Upper lobe of left lung (tissue), 6 donors: ENCODE measurements around the gene PLK3. TPM values are rescaled to one million over a fixed set of nuclear protein-coding genes. Genes with fewer than 3 reads are reported as not detected.

Source experiments
- ATAC-seq, 2 donors: fragments of 200-7000 bp; cut with Tn5 transposase; one replicate each; pipeline ENCODE4 v1.9.1; 2022; ENCODE audit warnings: mild to moderate bottlenecking in 2 of 2, moderate library complexity in 2 of 2; ENCODE audit not compliant: low FRiP score in 2 of 2
- DNase-seq, 2 donors: peaks; one replicate each; pipeline ENCODE4 v3.0.0-alpha.2; 2019 to 2020
- H3K27ac ChIP-seq, 4 donors: fragments of 200-600 bp; sonication (generic); one replicate each; pipeline ENCODE4 v1.5.1; 2016 to 2019
- H3K27me3 ChIP-seq, 4 donors: fragments of 200-600 bp; sonication (generic); one replicate each; pipeline ENCODE4 v1.5.1; 2017 to 2019
- H3K36me3 ChIP-seq, 4 donors: fragments of 200-600 bp; sonication (generic); one replicate each; pipeline ENCODE4 v1.5.1; 2016 to 2019
- H3K4me1 ChIP-seq, 4 donors: fragments of 200-600 bp; sonication (generic); one replicate each; pipeline ENCODE4 v1.5.1; 2018 to 2019
- H3K4me3 ChIP-seq, 4 donors: fragments of 200-600 bp; sonication (generic); one replicate each; pipeline ENCODE4 v1.5.1; 2017 to 2019; ENCODE audit warnings: mild to moderate bottlenecking in 2 of 4, moderate library complexity in 1 of 4
- H3K9me3 ChIP-seq, 4 donors: fragments of 200-600 bp; sonication (generic); one replicate each; pipeline ENCODE4 v1.5.1; 2018 to 2019
- EP300 ChIP-seq, 4 donors: sonication (generic); formaldehyde crosslinking; IDR thresholded peaks; one replicate each; pipeline ENCODE4 v1.5.1; 2017; ENCODE audit warnings: antibody characterized with exemption in 4 of 4, control low read depth in 2 of 4
- POLR2A ChIP-seq, 4 donors: fragments of 450-650 bp; IDR thresholded peaks; one replicate each; pipeline ENCODE4 v1.5.1; 2016 to 2017; ENCODE audit warnings: antibody characterized with exemption in 4 of 4, mild to moderate bottlenecking in 2 of 4
- POLR2AphosphoS5 ChIP-seq, 2 donors: sonication (generic); formaldehyde crosslinking; IDR thresholded peaks; one replicate each; pipeline ENCODE4 v1.5.1; 2017; ENCODE audit warnings: antibody characterized with exemption in 2 of 2
- WGBS, 2 donors: methylation state at CpG; one replicate each; pipeline ENCODE4 v1.1.5; 2017 to 2018; 5-methylcytosine and 5-hydroxymethylcytosine counted together
- total RNA-seq, 6 donors: library from RNA; depleted of rRNA in 4 of 6; stranded (reverse); fragments of >200 nt in 4 of 6; gene quantifications; one replicate each; pipeline versions ENCODE4 v1.1.0 to v1.2.1, GENCODE V29; 2016 to 2021
- TF ChIP-seq, protein P1 (sequence below), 6 experiments: fragments of 450-650 bp in 4 of 6; fragments of 200-600 bp in 2 of 6; sonication (generic) in 2 of 6; IDR thresholded peaks; one replicate each; pipeline ENCODE4 v1.5.1; 2016 to 2019; ENCODE audit warnings: antibody characterized with exemption in 6 of 6
- donor health status: DM: no; HTN: no; CAD: no; lungs with moderate emphysema.
- donor health status: DM: no; HTN: yes; CAD: no; lungs with severe emphysema.

Gene PLK3
- total RNA-seq, 6 donors from 2014 or later: 24.9 to 72.4 (median 49.6) TPM

DNA sequence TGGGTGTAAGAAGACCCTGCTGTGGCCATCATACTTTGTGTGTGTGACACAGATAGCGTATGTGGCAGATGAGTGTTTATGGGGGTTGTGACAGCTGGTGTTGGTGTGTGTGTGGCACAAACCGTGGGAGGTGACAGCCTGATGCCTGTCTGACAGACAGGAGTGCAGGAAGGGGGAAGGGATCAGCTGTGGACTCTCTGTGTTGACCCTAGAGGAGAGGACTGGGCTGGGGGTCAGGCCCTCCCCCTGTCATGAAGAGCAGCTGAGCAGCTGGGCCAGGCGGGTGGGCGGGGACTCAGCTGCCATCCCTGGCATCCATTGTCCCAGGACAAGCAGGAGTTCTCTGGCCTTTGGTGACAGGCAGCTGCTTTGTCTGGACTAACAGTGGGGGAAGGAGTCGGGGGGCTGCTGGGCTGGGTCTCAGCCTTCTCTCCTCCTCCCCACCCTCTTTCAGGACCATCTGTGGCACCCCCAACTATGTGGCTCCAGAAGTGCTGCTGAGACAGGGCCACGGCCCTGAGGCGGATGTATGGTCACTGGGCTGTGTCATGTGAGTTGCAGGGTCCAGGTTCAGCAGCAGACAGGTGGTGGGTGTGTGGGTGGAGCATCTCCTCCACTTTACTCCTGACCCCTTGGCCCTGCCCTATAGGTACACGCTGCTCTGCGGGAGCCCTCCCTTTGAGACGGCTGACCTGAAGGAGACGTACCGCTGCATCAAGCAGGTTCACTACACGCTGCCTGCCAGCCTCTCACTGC is 2.3 kb downstream of the PLK3 start:
- H3K9me3 ChIP-seq: no peaks in the 10 kb centered on the region
- H3K4me3 ChIP-seq: peak overlapping the region in 3 of 4 donors; percentile 90 to 97 (median 93)
- DNase-seq (no peak), ATAC-seq (no peak)
- no peaks in the 10 kb centered on the region for H3K27me3 ChIP-seq
- peaks cover 17 to 49% (median 42%) of the 10 kb centered on the region in 4 donors for H3K36me3 ChIP-seq
- 64 to 73% methylated on average over 2 to 12 of the region's 13 CpGs for WGBS, 2 donors
- TF ChIP-seq POLR2AphosphoS5 (IDR thresholded peaks at IDR 0.05): no peak
- TF ChIP-seq EP300 (IDR thresholded peaks at IDR 0.05): no peak
- TF ChIP-seq, protein P1, sequence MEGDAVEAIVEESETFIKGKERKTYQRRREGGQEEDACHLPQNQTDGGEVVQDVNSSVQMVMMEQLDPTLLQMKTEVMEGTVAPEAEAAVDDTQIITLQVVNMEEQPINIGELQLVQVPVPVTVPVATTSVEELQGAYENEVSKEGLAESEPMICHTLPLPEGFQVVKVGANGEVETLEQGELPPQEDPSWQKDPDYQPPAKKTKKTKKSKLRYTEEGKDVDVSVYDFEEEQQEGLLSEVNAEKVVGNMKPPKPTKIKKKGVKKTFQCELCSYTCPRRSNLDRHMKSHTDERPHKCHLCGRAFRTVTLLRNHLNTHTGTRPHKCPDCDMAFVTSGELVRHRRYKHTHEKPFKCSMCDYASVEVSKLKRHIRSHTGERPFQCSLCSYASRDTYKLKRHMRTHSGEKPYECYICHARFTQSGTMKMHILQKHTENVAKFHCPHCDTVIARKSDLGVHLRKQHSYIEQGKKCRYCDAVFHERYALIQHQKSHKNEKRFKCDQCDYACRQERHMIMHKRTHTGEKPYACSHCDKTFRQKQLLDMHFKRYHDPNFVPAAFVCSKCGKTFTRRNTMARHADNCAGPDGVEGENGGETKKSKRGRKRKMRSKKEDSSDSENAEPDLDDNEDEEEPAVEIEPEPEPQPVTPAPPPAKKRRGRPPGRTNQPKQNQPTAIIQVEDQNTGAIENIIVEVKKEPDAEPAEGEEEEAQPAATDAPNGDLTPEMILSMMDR (IDR thresholded peaks at IDR 0.05): no peak
- no peak for TF ChIP-seq POLR2A (IDR thresholded peaks at IDR 0.05)
- H3K4me1 ChIP-seq: peaks cover 44 to 72% (median 60%) of the 10 kb centered on the region in 4 donors
- peak overlapping the region; percentile 59 to 99 (median 86) for H3K27ac ChIP-seq

DNA sequence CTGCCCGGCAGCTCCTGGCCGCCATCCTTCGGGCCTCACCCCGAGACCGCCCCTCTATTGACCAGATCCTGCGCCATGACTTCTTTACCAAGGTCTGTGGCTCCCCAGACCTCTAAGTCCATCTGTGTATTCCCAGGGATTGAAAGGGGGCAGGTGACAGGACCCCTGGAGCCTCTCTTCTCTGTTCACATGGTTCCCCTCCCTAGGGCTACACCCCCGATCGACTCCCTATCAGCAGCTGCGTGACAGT is 2.8 kb downstream of the PLK3 start:
- Histone ChIP-seq H3K27ac (peak overlapping the region; percentile 59 to 99 (median 86)), H3K36me3 (peaks cover 17 to 49% (median 42%) of the 10 kb centered on the region in 4 donors), H3K4me1 (peaks cover 49 to 77% (median 63%) of the 10 kb centered on the region in 4 donors)

DNA sequence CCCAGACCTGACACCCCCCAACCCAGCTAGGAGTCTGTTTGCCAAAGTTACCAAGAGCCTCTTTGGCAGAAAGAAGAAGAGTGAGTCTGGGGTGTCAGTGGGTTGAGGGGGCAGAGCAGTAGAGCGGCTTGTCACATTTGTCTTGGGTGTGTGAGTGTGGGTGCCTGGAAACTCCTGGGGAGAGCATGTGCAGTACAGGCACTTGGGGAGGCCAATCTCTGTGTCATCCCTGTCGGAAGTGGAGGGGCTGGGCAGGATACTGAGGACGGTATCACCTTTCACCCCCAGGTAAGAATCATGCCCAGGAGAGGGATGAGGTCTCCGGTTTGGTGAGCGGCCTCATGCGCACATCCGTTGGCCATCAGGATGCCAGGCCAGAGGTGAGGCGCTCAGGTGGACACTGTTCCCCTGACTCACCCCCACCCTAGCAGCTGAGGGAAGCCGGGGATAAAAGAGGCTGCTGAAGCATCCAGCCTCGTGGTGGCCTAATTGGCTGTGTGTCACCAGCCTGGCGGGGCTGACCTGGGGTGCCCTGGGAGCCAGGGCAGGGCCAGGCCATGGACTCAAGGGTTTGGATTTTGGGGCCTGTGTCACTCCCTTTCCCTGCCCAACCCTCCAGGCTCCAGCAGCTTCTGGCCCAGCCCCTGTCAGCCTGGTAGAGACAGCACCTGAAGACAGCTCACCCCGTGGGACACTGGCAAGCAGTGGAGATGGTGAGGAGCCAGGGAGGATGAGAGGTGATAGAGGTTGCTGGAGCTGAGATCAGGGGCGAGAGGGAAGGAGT is 3.3 kb downstream of the PLK3 start:
- Histone ChIP-seq H3K4me3 (peak overlapping the region in 1 of 4 donors; percentile 90), H3K27me3 (no peaks in the 10 kb centered on the region), H3K4me1 (peaks cover 55 to 82% (median 68%) of the 10 kb centered on the region in 4 donors), H3K36me3 (peaks cover 17 to 49% (median 42%) of the 10 kb centered on the region in 4 donors), H3K9me3 (no peaks in the 10 kb centered on the region), H3K27ac (peak overlapping the region; percentile 59 to 99 (median 86))
- 79 to 89% methylated on average over 8 to 13 of the region's 13 CpGs for WGBS, 2 donors
- ATAC-seq: no peak
- TF ChIP-seq POLR2A (IDR thresholded peaks at IDR 0.05) (no peak), EP300 (IDR thresholded peaks at IDR 0.05) (no peak)
- TF ChIP-seq, protein P1 (IDR thresholded peaks at IDR 0.05): no peak
- no peak for DNase-seq

More for the DNA sequence above, 2.8 kb downstream of the PLK3 start:
- TF ChIP-seq EP300 (IDR thresholded peaks at IDR 0.05) (no peak), POLR2AphosphoS5 (IDR thresholded peaks at IDR 0.05) (no peak), POLR2A (IDR thresholded peaks at IDR 0.05) (no peak)
- TF ChIP-seq, protein P1 (IDR thresholded peaks at IDR 0.05): no peak
- DNase-seq (no peak), ATAC-seq (no peak)
- H3K9me3 ChIP-seq: no peaks in the 10 kb centered on the region
- no peaks in the 10 kb centered on the region for H3K27me3 ChIP-seq
- H3K4me3 ChIP-seq: peak overlapping the region in 1 of 4 donors; percentile 90
- WGBS, 2 donors: 85 to 93% methylated on average over 3 to 9 of the region's 9 CpGs

DNA sequence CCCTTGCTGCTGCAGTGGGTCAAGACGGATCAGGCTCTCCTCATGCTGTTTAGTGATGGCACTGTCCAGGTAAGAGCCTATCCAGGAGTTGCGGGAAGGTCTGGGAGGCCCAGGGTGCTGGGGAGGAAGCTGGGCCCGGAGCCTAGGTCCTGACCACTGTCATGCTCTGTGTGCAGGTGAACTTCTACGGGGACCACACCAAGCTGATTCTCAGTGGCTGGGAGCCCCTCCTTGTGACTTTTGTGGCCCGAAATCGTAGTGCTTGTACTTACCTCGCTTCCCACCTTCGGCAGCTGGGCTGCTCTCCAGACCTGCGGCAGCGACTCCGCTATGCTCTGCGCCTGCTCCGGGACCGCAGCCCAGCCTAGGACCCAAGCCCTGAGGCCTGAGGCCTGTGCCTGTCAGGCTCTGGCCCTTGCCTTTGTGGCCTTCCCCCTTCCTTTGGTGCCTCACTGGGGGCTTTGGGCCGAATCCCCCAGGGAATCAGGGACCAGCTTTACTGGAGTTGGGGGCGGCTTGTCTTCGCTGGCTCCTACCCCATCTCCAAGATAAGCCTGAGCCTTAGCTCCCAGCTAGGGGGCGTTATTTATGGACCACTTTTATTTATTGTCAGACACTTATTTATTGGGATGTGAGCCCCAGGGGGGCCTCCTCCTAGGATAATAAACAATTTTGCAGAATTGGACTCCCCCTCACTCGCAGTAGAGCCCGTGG is 5.3 kb downstream of the PLK3 start:
- no peak for DNase-seq
- 88 to 98% methylated on average over 13 to 20 of the region's 20 CpGs for WGBS, 2 donors
- Histone ChIP-seq H3K9me3 (no peaks in the 10 kb centered on the region), H3K4me1 (peaks cover 68 to 94% (median 82%) of the 10 kb centered on the region in 4 donors), H3K27me3 (no peaks in the 10 kb centered on the region), H3K36me3 (peaks cover 17 to 49% (median 42%) of the 10 kb centered on the region in 4 donors), H3K27ac (peak overlapping the region; percentile 93 to 99 (median 98)), H3K4me3 (peak overlapping the region in 1 of 4 donors; percentile 28)
- TF ChIP-seq POLR2A (IDR thresholded peaks at IDR 0.05) (peak in 1 of 4 donors; percentile 1), EP300 (IDR thresholded peaks at IDR 0.05) (no peak), POLR2AphosphoS5 (IDR thresholded peaks at IDR 0.05) (no peak)
- TF ChIP-seq, protein P1 (IDR thresholded peaks at IDR 0.05): no peak
- no peak for ATAC-seq
